ENCODE data around the gene TINAGL1. TPM values are rescaled to one million over a fixed set of nuclear protein-coding genes. Genes with fewer than 3 reads are reported as not detected.

The TINAGL1 gene
- total and polyA plus RNA-seq, 10 of the 15 experiments (the other 5 are each of a cell fraction or from before 2014, with no cell fraction given), result 0.20 to 0.49 (median 0.23) TPM; not detected in 7

- DNase-seq (ENCODE audit: low read depth, low spot score), result no peak
- H3K9me3 ChIP-seq (replicated peaks; ENCODE audit: control insufficient read depth, insufficient read depth, low read length), result no peaks in the 10 kb centered on the region
- CTCF ChIA-PET, result interaction anchor here (0.6 to 1.3 kb wide), 2 partner anchors 52 to 790 kb away, joined by 3 read pairs; no protein-coding TSS in a partner anchor
- no peak for FAIRE-seq
- no peaks in the 10 kb centered on the region for H3K36me3 ChIP-seq (ENCODE audit: control insufficient read depth in 2 of 2, insufficient read depth in 2 of 2, low read length in 1 of 2)
- TF ChIP-seq, protein P1, sequence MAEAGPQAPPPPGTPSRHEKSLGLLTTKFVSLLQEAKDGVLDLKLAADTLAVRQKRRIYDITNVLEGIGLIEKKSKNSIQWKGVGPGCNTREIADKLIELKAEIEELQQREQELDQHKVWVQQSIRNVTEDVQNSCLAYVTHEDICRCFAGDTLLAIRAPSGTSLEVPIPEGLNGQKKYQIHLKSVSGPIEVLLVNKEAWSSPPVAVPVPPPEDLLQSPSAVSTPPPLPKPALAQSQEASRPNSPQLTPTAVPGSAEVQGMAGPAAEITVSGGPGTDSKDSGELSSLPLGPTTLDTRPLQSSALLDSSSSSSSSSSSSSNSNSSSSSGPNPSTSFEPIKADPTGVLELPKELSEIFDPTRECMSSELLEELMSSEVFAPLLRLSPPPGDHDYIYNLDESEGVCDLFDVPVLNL (IDR thresholded peaks at IDR 0.05; ENCODE audit: low read depth, low read length), result no peak
- TF ChIP-seq FOS (IDR thresholded peaks at IDR 0.05; ENCODE audit: borderline replicate concordance, extremely low read depth, insufficient read length), result no peak
- no peak for TF ChIP-seq NRF1 (conservative IDR thresholded peaks at IDR 0.05; ENCODE audit: low read depth, low read length)
- TF ChIP-seq RB1 (IDR thresholded peaks at IDR 0.05; ENCODE audit: borderline replicate concordance), result no peak
- TF ChIP-seq CBX3 (IDR thresholded peaks at IDR 0.05; ENCODE audit: borderline replicate concordance, low read depth), result no peak
- TF ChIP-seq EED (IDR thresholded peaks at IDR 0.05; ENCODE audit: low read depth), result no peak
- TF ChIP-seq ATF7 (IDR thresholded peaks at IDR 0.05; ENCODE audit: low read depth), result no peak
- no peak for TF ChIP-seq EGR1 (IDR thresholded peaks at IDR 0.05; ENCODE audit: borderline replicate concordance in 1 of 2, low read depth in 2 of 2, low read length in 2 of 2)
- TF ChIP-seq CHD1 (IDR thresholded peaks at IDR 0.05; ENCODE audit: low read depth, low read length), result no peak
- no peak for TF ChIP-seq PAX8 (IDR thresholded peaks at IDR 0.05)
- no peak for TF ChIP-seq ETV6 (conservative IDR thresholded peaks at IDR 0.05 in 1 of 2, IDR thresholded peaks at IDR 0.05 in 1 of 2; ENCODE audit: borderline replicate concordance in 1 of 2, low read depth in 1 of 2)
- TF ChIP-seq ZBED1 (IDR thresholded peaks at IDR 0.05; ENCODE audit: borderline replicate concordance), result no peak
- TF ChIP-seq, protein P2, sequence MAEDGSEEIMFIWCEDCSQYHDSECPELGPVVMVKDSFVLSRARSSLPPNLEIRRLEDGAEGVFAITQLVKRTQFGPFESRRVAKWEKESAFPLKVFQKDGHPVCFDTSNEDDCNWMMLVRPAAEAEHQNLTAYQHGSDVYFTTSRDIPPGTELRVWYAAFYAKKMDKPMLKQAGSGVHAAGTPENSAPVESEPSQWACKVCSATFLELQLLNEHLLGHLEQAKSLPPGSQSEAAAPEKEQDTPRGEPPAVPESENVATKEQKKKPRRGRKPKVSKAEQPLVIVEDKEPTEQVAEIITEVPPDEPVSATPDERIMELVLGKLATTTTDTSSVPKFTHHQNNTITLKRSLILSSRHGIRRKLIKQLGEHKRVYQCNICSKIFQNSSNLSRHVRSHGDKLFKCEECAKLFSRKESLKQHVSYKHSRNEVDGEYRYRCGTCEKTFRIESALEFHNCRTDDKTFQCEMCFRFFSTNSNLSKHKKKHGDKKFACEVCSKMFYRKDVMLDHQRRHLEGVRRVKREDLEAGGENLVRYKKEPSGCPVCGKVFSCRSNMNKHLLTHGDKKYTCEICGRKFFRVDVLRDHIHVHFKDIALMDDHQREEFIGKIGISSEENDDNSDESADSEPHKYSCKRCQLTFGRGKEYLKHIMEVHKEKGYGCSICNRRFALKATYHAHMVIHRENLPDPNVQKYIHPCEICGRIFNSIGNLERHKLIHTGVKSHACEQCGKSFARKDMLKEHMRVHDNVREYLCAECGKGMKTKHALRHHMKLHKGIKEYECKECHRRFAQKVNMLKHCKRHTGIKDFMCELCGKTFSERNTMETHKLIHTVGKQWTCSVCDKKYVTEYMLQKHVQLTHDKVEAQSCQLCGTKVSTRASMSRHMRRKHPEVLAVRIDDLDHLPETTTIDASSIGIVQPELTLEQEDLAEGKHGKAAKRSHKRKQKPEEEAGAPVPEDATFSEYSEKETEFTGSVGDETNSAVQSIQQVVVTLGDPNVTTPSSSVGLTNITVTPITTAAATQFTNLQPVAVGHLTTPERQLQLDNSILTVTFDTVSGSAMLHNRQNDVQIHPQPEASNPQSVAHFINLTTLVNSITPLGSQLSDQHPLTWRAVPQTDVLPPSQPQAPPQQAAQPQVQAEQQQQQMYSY (CRISPR knock-in tag; IDR thresholded peaks at IDR 0.05), result no peak
- RAD21 ChIA-PET (ENCODE audit: unreplicated experiment), result interaction anchor here (1.2 kb wide), 1 partner anchor 66 kb away, joined by 3 read pairs; no protein-coding TSS in a partner anchor
- SMC1A ChIA-PET (ENCODE audit: uncharacterized antibody, unreplicated experiment), result no interaction called here
- no peaks in the 10 kb centered on the region for H3K79me2 ChIP-seq (ENCODE audit: control insufficient read depth, insufficient read depth, low read length)
- H3K27me3 ChIP-seq (replicated peaks in 1 of 2; ENCODE audit: control insufficient read depth in 2 of 2, insufficient read depth in 2 of 2, low read length in 1 of 2), result no peaks in the 10 kb centered on the region; a peak in 2 of 4 replicates
- BruUV-seq (replicated peaks), result no TSS peak
- POLR2A ChIA-PET, result interaction anchor here (0.6 kb wide), 1 partner anchor 8 kb away, joined by 4 read pairs; no protein-coding TSS in a partner anchor
- no peak overlapping the region for H3K4me2 ChIP-seq (ENCODE audit: control insufficient read depth, insufficient read depth)
- no peak overlapping the region for H3K27ac ChIP-seq (ENCODE audit: control insufficient read depth, insufficient read depth)
- no peak overlapping the region for H3K4me3 ChIP-seq
- in situ Hi-C loops (cut with MboI) (no loop called here), intact Hi-C loops (cut with micrococcal nuclease; ENCODE audit: unreplicated experiment) (no loop called here)
- 43% methylated on average over 6 of the region's 6 CpGs for WGBS (ENCODE audit: insufficient coverage, insufficient replicate concordance, low lambda C conversion rate, missing lambda C conversion rate)
- ATAC-seq, result no peak
- no peak overlapping the region for H3K9ac ChIP-seq (ENCODE audit: control insufficient read depth, insufficient read depth, low read length)
- H3K4me1 ChIP-seq (ENCODE audit: control insufficient read depth, insufficient read depth, low read length), result no peaks in the 10 kb centered on the region
- no peak overlapping the region for H2AFZ ChIP-seq (ENCODE audit: control insufficient read depth, low read depth, low read length)
- H4K20me1 ChIP-seq (ENCODE audit: control insufficient read depth, insufficient read depth), result no peaks in the 10 kb centered on the region
These were observed 39.1 kb downstream of the TINAGL1 start for GRCh38 chr1:31615414-31615813.

All from GM12878 (cell line).